CD4-positive, alpha-beta T cell treated with Interleukin-15 for 4 hours (primary cell): ENCODE data around the gene C1QTNF5.
"Not testable (repeated sequence)": the region's sequence is repeated elsewhere in the genome, so short reads cannot be mapped to it uniquely, and the experiment has no call there.

Source experiments
- DNase-seq: peaks from one replicate; pipeline ENCODE4 v3.0.0-alpha.2; 2020; ENCODE audit warnings: low spot score

The C1QTNF5 gene

DNA sequence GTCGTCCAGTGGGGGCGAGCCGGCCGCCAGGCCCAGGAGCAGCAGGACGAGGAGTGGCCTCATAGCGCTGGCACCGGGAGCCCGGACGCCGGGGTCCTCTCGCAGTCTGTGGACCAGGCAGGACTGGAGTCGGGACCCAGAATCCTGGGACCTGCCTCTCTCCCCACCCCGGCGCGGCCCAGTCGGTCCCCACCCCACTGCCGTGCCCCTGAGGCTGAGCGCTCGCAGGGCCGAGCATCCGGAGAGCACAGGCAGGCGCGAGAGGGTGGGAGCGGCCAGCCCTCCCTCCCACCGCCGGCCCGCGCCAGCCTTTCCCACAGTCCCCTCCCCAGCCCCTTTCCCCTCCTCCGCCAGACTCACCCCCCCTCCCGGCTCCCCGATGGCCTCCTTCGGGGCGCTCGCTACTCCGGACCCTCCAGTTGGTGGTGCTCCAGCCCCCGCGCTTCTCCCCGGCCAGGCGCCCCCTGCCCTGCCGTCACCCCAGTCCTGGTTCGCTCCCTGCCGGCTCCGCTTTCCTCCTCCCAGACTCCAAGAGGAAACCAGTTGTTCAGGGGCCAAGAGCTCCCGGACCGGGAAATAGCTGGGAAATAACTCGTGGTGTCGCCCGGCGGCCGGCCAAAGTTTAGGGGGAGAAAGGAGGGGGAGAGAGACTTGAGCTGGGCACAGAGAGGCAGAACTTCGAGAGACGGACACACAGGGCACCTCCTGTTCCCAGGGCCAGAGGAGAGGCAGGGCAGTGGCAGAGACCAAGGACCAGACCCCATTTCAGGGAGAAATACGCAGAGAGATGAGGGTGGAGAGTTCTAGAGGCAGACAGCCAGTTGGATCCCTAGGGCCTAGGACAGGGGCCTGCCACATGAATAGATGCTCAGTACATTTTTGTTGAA is at the start of gene C1QTNF5:
TSS of gene C1QTNF5 (minus strand) at position 549 of the 887 bp plus-strand sequence. CDS start at position 63, 486 bp downstream.
- no peak for DNase-seq

DNA sequence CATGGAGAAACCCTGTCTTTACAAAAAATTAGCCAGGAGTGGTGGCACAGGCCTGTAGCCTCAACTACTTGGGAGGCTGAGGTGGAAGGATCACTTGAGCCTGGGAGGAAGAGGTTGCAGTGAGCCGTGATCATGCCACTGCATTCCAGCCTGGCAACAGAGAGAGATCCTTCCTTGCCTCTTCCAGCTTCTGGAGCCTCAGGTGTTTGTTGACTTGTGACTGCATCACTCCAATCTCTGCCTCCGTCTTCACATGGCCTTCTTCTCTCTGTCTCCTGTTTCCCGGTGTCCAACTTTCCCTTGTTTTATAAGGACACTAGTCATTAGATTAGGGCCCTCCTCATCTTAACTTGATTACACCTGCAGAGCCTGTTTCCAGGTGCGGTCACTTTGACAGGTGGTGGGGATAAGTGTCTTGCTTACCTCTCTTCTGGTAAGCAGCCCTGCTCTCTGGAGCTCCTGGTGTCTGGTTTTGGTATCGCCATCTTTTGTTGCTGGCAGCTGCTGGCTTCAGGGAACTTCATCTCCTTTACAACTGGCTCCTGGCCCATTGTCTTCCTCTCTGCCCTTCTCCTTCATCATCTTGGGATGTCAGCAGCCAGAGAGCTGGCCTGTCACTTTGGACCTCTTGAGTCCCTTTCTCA is 49.0 kb upstream of the C1QTNF5 start:
- DNase-seq = no peak

DNA sequence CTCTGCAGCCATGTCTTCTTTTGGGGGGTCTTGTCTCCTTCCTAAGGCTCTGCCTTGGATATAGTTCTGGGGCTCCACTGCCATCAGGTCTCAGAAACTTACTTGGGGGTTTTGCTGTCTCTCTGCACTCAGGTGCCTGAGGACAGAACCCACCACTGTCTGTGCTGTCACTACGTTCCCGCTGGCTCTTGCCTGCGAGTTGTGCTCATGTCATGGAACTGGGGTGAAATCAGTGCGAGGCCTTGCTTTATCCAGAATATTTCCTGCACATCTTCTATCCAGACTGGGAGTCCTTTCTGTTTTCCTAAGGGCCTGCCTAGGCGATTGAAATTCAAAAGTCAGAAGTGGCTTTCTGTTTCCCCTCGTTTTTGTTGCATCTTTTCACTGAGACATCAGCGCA is 47.4 kb upstream of the C1QTNF5 start:
- DNase-seq = no peak

GRCh38 chr11:119384332-119384731 is 43.6 kb upstream of the C1QTNF5 start:
- DNase-seq = no peak

DNA sequence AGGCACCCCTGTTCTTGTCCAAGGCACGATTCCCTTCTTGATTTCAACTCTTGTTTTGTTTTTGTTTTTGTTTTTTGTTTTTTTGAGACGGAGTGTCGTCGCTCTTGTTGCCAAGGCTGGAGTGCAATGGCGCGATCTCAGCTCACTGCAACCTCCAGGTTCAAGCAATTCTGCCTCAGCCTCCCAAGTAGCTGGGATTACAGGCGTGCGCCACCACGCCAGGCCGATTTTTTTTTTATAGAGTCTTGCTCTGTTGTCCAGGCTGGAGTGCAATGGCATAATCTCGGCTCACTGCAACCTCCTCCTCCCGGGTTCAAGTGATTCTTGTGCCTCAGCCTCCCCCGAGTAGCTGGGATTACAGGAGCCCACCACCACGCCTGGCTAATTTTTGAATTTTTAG is 41.8 kb upstream of the C1QTNF5 start:
- DNase-seq = not testable (repeated sequence)

- DNase-seq = no peak
Measured at GRCh38 chr11:119382101-119382500, 41.4 kb upstream of the C1QTNF5 start.

GRCh38 chr11:119381181-119381988 is 40.7 kb upstream of the C1QTNF5 start, which contains the start of gene USP2:
Gene USP2 (minus strand): TSS chr11:119381690. CDS start chr11:119373480, 8,210 bp downstream.
- peak; percentile 95 for DNase-seq

DNA sequence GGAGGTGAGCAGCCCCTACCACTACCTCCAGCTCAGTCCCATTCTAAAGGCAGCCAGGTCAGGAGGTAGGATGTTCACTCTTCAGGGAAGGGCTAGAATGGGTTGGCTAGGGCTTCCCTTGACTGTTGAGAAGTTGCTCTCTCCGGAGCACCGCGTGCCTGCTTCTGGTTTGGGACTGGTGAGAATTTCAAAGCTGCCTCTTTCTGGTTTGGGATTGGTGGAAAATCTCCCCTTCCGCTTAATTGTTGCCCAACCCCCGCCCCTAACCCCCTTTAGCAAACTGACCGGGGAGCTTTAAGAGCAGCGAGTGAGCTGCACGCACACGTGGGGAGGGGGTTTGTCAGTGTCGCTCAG is 40.1 kb upstream of the C1QTNF5 start:
- DNase-seq = no peak

DNA sequence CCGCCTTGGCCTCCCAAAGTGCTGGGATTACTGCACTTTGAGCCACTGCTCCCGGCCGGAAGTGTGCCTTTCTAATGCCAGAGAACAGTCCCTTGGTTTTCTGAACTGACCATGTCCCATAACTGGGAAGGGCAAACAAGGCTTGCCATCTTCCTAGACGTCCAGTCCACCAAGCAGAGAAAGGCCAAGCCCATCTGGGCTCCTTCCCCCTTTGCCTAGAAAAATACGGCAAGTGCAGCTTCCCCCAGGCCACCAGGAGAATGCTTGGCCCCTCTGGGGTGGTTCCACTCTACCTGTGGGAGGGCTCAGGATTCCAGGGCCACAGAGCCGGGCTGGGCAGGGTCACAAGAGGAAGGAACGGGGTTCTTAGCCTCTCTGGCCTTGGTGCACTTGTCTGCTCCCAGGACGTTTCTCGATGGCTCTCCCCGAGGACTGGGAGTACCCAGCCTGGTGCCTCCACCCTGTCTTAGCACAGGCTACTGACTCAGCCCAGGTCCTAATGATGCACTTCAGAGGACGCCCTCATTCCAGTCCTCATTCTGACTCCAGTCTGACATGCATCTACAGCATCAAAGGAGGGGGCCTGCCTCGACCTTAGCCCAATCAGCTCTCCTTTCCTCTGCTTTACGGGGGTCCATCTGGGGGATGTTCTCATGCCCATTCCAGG is 39.6 kb upstream of the C1QTNF5 start:
- DNase-seq = no peak

DNA sequence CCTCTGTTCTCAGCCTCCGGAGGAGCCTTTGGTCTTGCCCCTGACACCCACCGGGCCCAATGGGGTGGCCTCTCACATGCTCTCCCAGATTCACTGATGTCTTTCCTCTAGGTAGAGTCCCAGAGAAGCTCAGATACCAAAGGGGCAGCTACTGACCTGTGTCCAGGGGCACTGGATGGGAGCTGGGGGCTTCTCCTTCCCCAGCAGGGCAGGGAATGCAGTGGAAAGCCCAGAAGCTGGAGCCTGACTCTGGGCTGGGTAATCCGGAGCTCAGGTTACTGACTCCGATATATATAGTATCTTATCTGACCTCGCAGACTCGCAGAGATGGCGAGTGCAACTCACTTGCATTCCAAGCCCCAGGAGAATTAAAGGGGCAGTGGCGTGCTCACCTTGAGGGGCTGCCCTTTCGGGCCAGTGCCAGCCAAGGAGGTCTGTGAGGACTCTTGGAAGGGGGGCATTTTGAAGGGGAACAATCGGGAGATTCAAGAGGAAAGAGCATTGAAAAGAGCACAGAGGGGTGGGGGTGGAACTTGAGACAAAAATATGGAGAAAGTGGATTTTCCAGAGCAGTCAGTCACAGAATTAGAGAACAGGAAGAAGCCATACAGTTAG is 38.3 kb upstream of the C1QTNF5 start:
- DNase-seq = no peak

GRCh38 chr11:119377961-119378667 is 37.4 kb upstream of the C1QTNF5 start:
- no peak for DNase-seq

DNA sequence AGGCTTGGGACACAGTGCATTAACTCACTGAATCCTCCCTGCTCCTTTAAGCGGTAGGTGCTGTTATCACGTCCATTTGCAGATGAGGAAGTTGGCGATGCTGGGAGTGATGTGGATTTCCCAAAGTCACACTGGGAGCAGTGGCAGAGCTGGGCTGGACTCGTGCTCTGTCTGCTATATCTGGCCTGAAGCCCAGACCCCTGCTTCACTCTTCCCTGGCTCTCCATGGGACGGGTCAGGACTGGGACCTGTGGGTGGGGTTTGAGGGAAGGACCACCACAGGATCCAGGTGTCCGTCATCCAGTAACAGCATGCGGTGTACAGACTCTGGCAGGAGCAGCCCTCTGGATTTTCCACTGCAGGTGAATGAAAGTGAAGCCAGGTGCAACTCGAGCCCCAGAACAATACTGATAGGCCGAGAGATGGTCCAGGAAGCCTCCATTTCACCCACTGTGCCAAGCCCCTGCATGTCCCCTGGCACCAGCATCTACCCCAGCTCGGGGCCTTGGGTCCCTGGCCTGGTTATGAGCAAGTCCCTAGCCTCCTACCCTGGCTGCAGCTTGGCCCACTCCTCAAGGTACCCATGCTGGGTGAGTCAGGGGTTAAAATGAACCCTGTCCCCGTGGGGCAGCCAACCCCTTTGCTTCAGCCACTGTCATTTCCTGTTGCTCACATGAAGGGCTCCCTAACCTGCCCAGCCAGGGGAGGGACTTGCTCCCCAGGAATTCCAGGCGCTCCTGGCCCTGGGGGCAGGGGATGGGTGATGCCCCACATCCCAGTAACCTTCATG is 36.6 kb upstream of the C1QTNF5 start:
- no peak for DNase-seq

GRCh38 chr11:119376197-119376847 is 35.6 kb upstream of the C1QTNF5 start:
- DNase-seq = no peak

- no peak for DNase-seq
Measured at GRCh38 chr11:119375337-119376196, 34.9 kb upstream of the C1QTNF5 start.

- DNase-seq = no peak
Measured at GRCh38 chr11:119374632-119375336, 34.1 kb upstream of the C1QTNF5 start.

- peak; percentile 42 for DNase-seq
Measured at GRCh38 chr11:119373921-119374631, 33.4 kb upstream of the C1QTNF5 start.
